ENCODE measurements around the gene PDE4B.
"Not testable (repeated sequence)": the region's sequence is repeated elsewhere in the genome, so short reads cannot be mapped to it uniquely, and the experiment has no call there.

The PDE4B gene

GRCh38 chr1:65817891-65818290 is 25.2 kb downstream of the PDE4B start:
- no peak for DNase-seq

GRCh38 chr1:65818966-65819365 is 26.3 kb downstream of the PDE4B start:
- DNase-seq = no peak

- DNase-seq = no peak
Measured at GRCh38 chr1:65820983-65821382, 28.3 kb downstream of the PDE4B start.

- DNase-seq = no peak
Measured at GRCh38 chr1:65821386-65821785, 28.7 kb downstream of the PDE4B start.

GRCh38 chr1:65824103-65824502 is 31.4 kb downstream of the PDE4B start:
- no peak for DNase-seq

GRCh38 chr1:65825741-65826140 is 33.0 kb downstream of the PDE4B start:
- DNase-seq = no peak

DNA sequence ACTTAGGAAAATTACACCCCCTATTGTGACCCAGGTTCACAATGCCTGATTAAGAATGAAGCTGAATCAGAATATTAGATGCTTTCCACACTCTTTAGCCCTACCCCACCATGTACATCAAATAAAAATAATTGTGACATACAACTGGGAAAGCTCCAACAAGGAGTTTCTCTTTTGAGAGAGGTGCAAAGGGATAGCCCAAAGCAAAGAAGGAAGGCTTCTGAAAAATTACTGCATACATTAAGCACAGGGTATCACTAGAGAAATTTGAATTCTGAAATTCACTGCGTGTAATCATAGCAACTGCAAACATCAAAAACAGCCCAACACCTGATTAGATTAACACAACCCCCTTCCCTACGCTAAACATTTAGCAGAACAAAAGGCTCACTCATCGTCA is 34.1 kb downstream of the PDE4B start:
- DNase-seq = no peak

GRCh38 chr1:65827346-65827745 is 34.7 kb downstream of the PDE4B start:
- DNase-seq = no peak

- no peak for DNase-seq
Measured at GRCh38 chr1:65830306-65830705, 37.6 kb downstream of the PDE4B start.

DNA sequence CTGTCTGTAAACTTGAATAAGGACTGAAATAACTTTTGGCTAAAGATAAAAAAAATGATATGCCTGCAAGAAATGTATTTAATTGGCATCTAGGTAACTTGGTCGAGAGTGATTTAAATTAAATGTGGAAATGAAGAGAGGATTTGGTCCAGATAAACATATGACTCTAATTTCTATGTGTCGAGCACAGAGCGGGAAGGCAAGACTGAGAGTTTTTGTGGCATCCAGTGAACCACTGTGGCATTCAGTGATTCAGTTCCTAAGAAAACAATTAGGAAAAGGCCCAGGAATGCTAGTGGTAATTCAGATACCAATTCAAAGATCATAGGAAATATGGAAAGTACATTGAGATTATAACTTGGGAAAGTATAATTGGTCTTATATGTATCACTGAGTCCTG is 39.6 kb downstream of the PDE4B start:
- DNase-seq = no peak

DNA sequence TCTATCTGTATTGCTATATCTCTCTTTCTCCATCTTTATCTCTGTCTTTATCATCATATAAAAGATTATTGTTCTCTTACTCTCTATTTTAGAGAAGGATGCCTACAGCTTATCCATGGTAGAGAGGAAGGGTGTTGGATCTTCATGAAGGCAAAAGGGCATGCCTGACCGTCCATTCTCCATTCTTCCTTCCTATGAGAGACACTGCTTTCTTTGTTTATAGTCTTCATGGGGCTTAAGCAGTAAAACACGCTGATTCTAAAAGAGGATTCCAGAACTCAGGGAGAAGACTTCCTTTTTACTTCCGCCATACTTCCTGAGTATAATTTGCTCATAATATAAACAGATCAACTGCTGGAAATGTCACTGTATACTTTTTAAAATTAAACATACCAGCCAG is 44.0 kb downstream of the PDE4B start:
- DNase-seq = no peak

DNA sequence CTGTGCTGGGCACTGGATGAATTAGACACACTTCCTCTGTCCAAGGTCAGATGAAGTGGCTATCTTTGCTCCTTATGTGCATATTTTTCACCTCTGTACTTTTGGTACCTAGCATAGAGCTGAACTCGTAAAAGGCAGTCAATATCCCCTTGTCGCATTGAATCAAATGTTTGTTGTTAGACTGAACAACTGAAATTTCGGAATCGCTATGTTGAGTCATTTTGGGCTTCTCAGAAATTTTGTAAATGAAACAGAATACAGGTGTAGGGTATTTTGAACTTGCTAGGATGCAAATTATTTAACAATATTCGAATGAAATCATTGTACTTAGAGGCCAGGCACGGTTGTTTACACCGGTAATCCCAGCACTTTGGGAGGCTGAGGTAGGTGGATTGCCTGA is 48.0 kb downstream of the PDE4B start:
- DNase-seq = no peak

GRCh38 chr1:65844296-65844695 is 51.6 kb downstream of the PDE4B start:
- no peak for DNase-seq

DNA sequence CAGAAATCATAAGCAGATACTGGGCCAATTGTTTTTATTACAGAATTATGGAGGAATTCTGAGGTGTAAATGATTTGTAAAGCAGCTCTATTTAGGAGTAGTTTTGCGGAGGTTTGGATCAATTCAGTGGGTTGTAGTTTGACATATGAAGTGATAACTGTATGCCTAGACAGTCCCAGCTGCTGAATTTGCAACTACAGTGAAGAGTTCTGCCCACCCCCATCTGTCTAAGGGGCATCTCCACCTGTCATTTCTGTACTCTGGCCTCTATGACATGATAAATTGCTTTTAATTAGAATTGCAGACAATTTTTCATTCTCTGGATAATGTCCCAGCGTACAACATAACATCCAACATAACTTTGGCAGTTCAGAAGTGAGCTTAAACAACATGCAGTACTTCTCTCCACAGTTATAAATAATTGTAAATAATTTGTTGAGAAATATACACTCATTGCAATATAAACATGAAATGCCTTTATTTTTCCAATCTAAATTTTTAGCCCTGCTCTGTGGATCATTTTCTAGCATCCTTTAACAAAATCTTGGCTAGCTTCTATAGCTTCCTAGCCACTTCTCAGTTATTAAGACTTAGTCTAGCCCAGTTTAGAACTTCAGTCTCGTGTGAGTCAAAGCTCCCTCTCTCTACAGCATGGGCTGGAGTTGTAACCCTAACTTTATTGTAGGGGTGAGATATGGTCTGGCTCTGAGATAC is 52.3 kb downstream of the PDE4B start:
- DNase-seq = no peak

DNA sequence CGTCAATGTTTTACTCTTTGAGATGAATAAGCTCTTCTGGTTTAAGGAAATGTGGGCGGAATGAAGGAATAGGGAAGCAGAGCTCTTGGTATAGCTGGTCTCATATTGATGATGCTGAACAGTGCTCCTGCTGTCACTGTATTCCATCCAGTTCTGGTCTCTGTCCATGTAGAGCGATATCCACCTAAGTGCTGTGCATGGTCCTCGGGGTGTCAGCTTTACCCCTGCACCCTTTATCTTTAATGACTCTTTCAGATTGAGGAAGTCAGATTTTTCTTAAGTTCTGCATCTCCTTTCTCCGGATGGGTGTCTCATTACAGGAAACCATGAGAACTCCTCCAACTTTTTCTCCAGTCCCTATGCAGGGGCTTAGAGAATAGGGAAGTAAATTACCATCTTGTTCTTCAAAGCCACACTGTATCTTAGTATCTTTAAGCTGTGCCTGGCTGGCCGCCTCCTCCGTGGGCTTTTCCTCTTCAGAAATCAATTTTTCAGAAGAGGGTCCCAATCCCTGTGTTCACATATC is 52.9 kb downstream of the PDE4B start:
- no peak for DNase-seq

DNA sequence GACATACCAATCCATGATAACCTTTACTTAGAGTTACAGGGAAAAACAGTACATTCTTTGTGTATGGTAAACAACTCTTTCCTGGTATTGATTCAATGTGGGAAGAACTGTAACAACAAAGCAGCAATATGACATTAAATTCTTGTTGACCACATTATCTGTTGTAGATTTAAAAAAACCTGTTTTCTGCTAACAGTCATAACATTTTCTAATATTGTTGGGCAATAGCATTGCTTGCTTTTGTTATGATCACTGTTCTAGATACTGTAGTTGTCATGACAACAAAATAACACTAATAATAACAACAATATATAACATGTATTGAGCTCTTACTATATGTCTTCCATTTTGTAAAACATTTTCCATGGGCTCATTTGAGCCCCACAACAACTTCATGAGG is 54.2 kb downstream of the PDE4B start:
- no peak for DNase-seq

GRCh38 chr1:65850281-65850680 is 57.6 kb downstream of the PDE4B start:
- no peak for DNase-seq

GRCh38 chr1:65856591-65856990 is 63.9 kb downstream of the PDE4B start:
- DNase-seq = not testable (repeated sequence)

- DNase-seq = no peak
Measured at GRCh38 chr1:65866439-65866838, 73.7 kb downstream of the PDE4B start.

DNA sequence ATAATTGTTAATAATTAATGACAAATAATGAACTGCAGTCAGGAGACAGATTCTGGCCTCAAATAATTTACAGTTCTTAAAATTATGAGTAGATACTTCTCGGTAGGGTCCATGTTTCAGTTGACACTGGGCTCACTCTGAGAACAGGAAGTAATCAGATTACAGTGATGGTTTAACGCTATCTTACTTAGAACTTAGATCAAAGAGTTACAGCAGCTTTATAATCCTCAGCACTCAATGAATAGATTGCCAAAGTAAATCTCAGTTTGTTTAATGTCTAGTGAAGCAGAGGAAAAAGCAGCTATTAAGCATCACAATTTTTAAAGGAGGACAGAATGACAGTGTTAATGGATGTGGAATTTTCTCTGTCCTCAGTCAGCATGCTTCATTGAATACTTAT is 79.6 kb downstream of the PDE4B start:
- DNase-seq = no peak

DNA sequence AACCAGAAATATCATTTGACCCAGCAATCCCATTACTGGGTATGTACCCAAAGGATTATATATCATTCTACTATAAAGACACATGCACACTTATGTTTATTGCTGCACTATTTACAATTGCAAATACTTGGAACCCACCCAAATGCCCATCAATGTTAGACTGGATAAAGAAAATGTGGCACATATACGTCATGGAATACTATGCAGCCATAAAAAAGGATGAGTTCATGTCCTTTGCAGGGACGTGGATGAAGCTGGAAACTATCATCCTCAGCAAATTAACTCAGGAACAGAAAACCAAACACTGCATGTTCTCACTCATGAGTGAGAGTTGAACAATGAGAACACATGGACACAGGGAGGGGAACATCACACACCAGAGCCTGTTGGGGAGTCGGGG is 85.6 kb downstream of the PDE4B start:
- not testable (repeated sequence) for DNase-seq

DNA sequence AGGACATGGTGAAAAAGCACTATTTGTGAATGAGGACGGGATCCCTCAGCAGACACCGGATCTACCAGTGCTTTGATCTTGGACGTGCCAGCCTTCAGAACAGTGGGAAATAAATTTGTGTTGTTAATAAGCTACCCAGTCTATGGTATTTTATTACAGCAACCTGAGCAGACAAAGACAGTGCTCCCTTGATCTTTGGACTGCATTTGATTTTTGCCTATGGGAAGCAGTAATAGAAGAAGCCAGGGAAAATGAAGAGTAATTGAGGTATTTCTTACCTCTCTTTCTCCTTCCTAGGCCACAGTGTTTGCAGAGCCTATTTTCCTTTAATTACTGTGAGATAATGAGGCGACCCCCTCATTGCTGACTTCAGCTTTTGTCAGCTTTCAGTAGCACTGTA is 87.9 kb downstream of the PDE4B start:
- DNase-seq = no peak

DNA sequence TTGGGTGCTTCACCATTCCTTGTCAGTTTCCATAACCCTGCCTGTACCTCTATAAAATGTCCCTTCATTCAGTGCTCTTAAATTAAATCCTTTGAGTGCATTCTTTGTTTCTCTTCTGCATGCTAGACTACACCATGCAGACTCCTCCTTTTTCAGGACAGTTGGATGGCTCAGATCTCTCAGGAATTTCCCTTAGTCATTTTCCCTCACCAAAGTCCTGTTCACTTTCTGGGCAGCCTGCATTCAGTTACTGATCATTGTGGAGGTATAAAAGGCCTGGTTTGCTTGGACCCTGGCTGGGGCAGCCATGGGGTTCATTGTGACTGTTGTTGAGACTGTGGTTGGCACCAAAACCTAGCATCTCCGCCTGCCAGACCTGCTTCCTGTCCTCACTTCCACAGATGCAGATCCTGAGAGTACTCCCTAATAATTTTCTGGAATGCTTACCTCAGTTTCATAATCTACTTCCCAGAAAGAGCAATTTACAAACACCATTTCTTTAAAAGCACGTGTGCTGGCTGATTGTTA is 88.4 kb downstream of the PDE4B start:
- peak; percentile 62 for DNase-seq

- no peak for DNase-seq
Measured at GRCh38 chr1:65882076-65882475, 89.4 kb downstream of the PDE4B start.

- no peak for DNase-seq
Measured at GRCh38 chr1:65889441-65889840, 96.7 kb downstream of the PDE4B start.

All from islet precursor cell (in vitro differentiated cells).